ENCODE results near the gene FTHL17. TPM values are rescaled to one million over a fixed set of nuclear protein-coding genes. Genes with fewer than 3 reads are reported as not detected.

FTHL17 gene
- total RNA-seq, 3 donors from 2014 or later: not detected

- DNase-seq (ENCODE audit: low spot score in 2 of 2): no peak
- intact Hi-C loops (cut with DNase I; ENCODE audit: low total_unique reads): no loop called here
- H3K27me3 ChIP-seq: peaks cover 0 to 13% of the 10 kb centered on the region in 2 donors
- no peaks in the 10 kb centered on the region for H3K36me3 ChIP-seq
- no peak overlapping the region for H3K27ac ChIP-seq
- H3K4me3 ChIP-seq: no peak overlapping the region
- no peaks in the 10 kb centered on the region for H3K4me1 ChIP-seq
- no peak for TF ChIP-seq CTCF (IDR thresholded peaks at IDR 0.05)
- no peak for TF ChIP-seq POLR2AphosphoS5 (IDR thresholded peaks at IDR 0.05)
- TF ChIP-seq POLR2A (IDR thresholded peaks at IDR 0.05): no peak
- H3K9me3 ChIP-seq: no peaks in the 10 kb centered on the region
These were observed 44.5 kb downstream of the FTHL17 start for GRCh38 chrX:31027351-31027750.

DNA sequence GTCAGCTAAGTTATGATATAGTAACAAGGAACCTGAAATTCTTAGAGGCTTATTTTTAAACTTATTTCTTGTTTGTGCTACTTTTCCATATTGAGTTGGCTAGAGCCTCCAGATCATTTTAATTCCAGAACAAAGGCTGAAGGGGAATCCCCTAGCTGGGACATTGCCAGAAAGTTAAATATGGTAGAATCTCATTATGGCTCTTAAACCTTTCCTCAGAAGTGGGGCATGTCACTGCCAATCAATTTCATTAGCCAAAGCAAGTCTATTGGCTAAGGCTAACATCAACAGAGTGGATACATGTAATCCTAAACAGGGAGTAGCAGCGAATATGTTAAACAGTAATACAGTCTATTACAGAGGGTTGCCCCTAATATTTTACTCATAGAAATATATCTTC is 47.0 kb downstream of the FTHL17 start:
- intact Hi-C loops (cut with DNase I; ENCODE audit: low total_unique reads): no loop called here
- TF ChIP-seq CTCF (IDR thresholded peaks at IDR 0.05): no peak
- no peak for TF ChIP-seq POLR2A (IDR thresholded peaks at IDR 0.05)
- TF ChIP-seq POLR2AphosphoS5 (IDR thresholded peaks at IDR 0.05): no peak
- DNase-seq (ENCODE audit: low spot score in 2 of 2): no peak

GRCh38 chrX:31021537-31021936 is 50.3 kb downstream of the FTHL17 start:
- TF ChIP-seq POLR2A (IDR thresholded peaks at IDR 0.05): no peak
- no peak for TF ChIP-seq POLR2AphosphoS5 (IDR thresholded peaks at IDR 0.05)
- no peak for TF ChIP-seq CTCF (IDR thresholded peaks at IDR 0.05)
- Histone ChIP-seq H3K9me3 (peaks cover 0 to 12% of the 10 kb centered on the region in 2 donors), H3K4me3 (no peak overlapping the region), H3K27me3 (peaks cover 0 to 3% of the 10 kb centered on the region in 2 donors), H3K27ac (no peak overlapping the region), H3K36me3 (no peaks in the 10 kb centered on the region), H3K4me1 (no peaks in the 10 kb centered on the region)
- intact Hi-C loops (cut with DNase I; ENCODE audit: low total_unique reads): no loop called here
- DNase-seq (ENCODE audit: low spot score in 2 of 2): no peak

More for the DNA sequence above, 47.0 kb downstream of the FTHL17 start:
- H3K27ac ChIP-seq: no peak overlapping the region
- H3K27me3 ChIP-seq: peaks cover 0 to 5% of the 10 kb centered on the region in 2 donors
- H3K4me3 ChIP-seq: no peak overlapping the region
- peaks cover 0 to 12% of the 10 kb centered on the region in 2 donors for H3K9me3 ChIP-seq
- no peaks in the 10 kb centered on the region for H3K36me3 ChIP-seq
- H3K4me1 ChIP-seq: no peaks in the 10 kb centered on the region

Other genes with a start within 250 kb of the FTHL17 start
- 10 to 100 TPM; 20.6 to 40.5 (median 27.2) TPM for gene TAB3, start 182.8 kb downstream of the FTHL17 start, total RNA-seq